ENCODE data around the gene SLC6A12.

SLC6A12 gene

DNA sequence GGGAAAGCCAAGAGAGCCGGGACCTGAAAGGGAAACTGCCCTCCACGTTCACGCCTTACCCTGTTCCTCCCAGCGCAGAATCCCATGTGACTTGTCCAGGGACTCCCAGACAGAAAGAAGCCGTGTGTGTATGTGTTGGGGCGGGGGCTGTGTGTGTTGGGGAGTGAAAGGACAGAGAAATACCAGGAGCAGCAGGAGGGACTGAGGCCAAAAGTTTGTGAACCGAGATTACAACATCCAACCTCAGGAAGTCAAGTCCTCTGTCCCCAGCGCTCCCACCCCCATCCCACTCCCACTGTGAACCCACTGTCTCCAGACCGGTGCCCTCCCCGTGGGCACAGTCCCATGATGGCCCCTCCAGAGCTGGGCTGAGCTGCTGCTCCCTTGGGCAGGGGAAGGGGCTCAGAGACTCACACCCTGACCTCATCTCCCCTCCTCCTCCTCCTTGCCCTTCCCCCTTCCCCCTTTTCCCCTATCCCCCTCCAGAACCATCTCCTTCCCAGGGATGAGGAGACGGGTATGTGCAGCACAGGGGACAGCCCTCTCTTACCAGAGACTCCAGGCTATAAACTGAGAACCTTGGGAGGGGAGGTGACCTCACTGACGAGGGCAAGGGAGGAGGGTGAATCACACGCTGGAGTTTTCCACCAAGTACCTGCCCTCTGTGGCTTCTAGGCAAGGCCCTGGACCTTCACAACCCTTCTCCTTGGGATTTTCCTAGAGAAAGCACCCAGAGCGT is at the start of gene SLC6A12:
Gene SLC6A12, minus strand, starts transcription at position 155 of the 739 bp plus-strand sequence. CDS start 4,171 bp downstream, outside the sequence.
- TF ChIP-seq POLR2A (IDR thresholded peaks at IDR 0.05; ENCODE audit: low read length) = no peak
- TF ChIP-seq GATA1 (IDR thresholded peaks at IDR 0.05; ENCODE audit: low read depth, low read length) = no peak

GRCh38 chr12:263574-263973 is 49.6 kb upstream of the SLC6A12 start:
- no peak for DNase-seq
- TF ChIP-seq POLR2A (IDR thresholded peaks at IDR 0.05; ENCODE audit: low read length) (no peak), GATA1 (IDR thresholded peaks at IDR 0.05; ENCODE audit: low read depth, low read length) (no peak)

More for the DNA sequence above, at the start of gene SLC6A12:
- no peak for DNase-seq

- no peak for DNase-seq
- TF ChIP-seq GATA1 (IDR thresholded peaks at IDR 0.05; ENCODE audit: low read depth, low read length) = no peak
- no peak for TF ChIP-seq POLR2A (IDR thresholded peaks at IDR 0.05; ENCODE audit: low read length)
Observed at GRCh38 chr12:262817-263216, 48.9 kb upstream of the SLC6A12 start, which contains the start of gene SLC6A13. TSS of gene SLC6A13 (minus strand) at chr12:262836. CDS start at chr12:260052, 2,784 bp downstream.

DNA sequence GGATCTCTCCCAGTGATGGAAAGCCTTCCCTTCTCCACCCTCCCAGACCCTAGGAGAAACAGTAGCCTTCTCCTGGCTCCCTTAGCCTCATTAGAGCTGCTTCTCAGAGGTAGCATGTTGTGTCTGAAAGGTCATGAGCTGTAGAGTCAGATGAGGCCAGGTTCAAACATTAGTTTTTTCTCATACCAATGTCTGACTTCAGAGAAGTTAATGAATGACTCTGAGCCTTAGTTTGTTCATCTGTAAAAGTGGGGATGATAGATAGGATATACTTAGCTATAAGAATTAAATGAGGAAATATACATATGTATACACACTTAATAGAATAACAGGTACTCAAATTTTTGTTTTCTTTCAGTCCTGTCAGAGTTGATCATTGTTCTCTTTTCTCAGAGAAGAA is 48.2 kb upstream of the SLC6A12 start:
- DNase-seq = no peak
- TF ChIP-seq POLR2A (IDR thresholded peaks at IDR 0.05; ENCODE audit: low read length) (no peak), GATA1 (IDR thresholded peaks at IDR 0.05; ENCODE audit: low read depth, low read length) (no peak)

- no peak for DNase-seq
- TF ChIP-seq POLR2A (IDR thresholded peaks at IDR 0.05; ENCODE audit: low read length) (no peak), GATA1 (IDR thresholded peaks at IDR 0.05; ENCODE audit: low read depth, low read length) (no peak)
Observed at GRCh38 chr12:257521-258321, 43.8 kb upstream of the SLC6A12 start.

DNA sequence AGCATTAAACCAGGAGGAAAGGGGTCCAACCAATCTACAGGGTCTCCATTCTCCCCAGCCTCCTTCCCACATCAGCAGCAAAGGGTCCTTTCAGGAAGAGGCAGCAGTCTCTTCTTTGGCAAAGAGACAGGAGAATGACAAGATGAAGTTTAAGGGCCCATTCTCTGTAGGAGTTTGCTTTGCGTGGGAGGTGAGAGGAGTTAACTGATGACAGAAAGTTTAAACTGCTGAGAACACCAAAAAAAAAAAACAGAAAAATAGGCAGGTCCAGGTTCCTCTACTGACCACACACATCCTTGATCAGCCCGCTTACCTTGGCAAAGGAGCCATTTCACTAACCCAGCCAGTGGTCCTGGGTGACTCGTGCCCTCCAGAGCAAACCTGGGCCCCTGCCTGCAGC is 43.0 kb upstream of the SLC6A12 start:
- TF ChIP-seq POLR2A (IDR thresholded peaks at IDR 0.05; ENCODE audit: low read length) (no peak), GATA1 (IDR thresholded peaks at IDR 0.05; ENCODE audit: low read depth, low read length) (no peak)
- DNase-seq = no peak

GRCh38 chr12:256225-256624 is 42.3 kb upstream of the SLC6A12 start:
- TF ChIP-seq GATA1 (IDR thresholded peaks at IDR 0.05; ENCODE audit: low read depth, low read length) = no peak
- TF ChIP-seq POLR2A (IDR thresholded peaks at IDR 0.05; ENCODE audit: low read length) = no peak
- DNase-seq = no peak

DNA sequence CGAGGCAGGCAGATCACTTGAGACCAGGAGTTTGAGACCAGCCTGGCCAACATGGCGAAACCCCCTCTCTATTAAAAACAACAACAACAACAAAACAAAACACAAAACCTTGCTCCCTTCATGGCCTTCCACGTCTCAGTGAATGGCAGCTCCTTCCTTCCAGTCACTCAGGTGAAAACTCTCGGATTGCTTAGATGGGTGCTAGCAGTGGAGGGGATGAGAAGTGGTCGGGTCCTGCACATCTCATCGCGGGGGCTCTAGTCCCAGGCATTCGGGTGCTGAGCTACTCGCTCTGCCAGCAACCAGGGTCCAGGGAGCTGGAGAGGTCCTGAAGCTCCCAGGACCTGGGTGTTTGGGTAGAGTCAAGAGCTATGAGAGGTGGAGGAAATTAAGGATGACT is 41.0 kb upstream of the SLC6A12 start:
- TF ChIP-seq GATA1 (IDR thresholded peaks at IDR 0.05; ENCODE audit: low read depth, low read length) = no peak
- no peak for TF ChIP-seq POLR2A (IDR thresholded peaks at IDR 0.05; ENCODE audit: low read length)
- DNase-seq = no peak

DNA sequence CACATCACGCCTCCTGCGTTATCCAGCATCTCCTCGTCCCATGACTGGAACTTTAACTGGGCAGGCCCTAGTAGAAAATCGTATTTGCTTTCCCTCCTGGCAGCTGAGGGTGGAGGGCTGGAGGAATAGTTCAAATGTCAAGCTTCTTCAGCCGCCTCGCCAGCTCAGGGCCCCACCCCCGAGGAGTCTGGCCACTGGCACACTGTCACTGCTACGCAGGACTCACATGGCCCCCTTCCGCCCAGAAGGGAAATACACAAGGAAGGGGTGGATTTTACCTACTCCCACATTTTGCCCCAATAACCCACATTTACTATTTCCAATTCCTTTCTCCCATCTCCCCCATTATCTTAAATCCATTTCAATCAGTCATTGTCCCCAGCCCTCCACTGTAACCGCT is 40.1 kb upstream of the SLC6A12 start:
- TF ChIP-seq GATA1 (IDR thresholded peaks at IDR 0.05; ENCODE audit: low read depth, low read length) = no peak
- TF ChIP-seq POLR2A (IDR thresholded peaks at IDR 0.05; ENCODE audit: low read length) = no peak
- DNase-seq = no peak

GRCh38 chr12:253116-253831 is 39.3 kb upstream of the SLC6A12 start:
- TF ChIP-seq POLR2A (IDR thresholded peaks at IDR 0.05; ENCODE audit: low read length) = no peak
- TF ChIP-seq GATA1 (IDR thresholded peaks at IDR 0.05; ENCODE audit: low read depth, low read length) = no peak

GRCh38 chr12:252636-253035 is 38.7 kb upstream of the SLC6A12 start:
- no peak for DNase-seq
- TF ChIP-seq GATA1 (IDR thresholded peaks at IDR 0.05; ENCODE audit: low read depth, low read length) = no peak
- no peak for TF ChIP-seq POLR2A (IDR thresholded peaks at IDR 0.05; ENCODE audit: low read length)

More at GRCh38 chr12:253116-253831, 39.3 kb upstream of the SLC6A12 start:
- no peak for DNase-seq

DNA sequence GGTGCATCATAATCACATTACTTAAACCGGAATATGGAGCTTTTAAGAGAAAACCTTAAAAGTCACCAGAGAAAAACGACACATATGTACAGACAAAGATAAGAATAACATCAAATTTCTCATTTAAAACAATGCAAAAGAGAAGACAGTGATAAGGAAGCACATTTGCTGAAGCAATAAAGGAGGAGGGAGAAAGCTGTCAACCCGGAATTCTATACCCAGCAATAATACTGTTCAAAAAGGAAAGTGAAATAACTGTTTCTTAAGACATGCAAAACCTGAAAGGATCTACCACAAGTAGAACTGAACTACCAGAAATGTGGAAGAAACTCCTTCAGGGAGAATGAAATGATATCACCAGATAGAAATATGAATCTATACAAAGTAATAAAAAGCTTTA is 33.3 kb upstream of the SLC6A12 start:
- peak in 1 of 2 experiments; percentile 14 for DNase-seq
- TF ChIP-seq GATA1 (IDR thresholded peaks at IDR 0.05; ENCODE audit: low read depth, low read length) = no peak
- TF ChIP-seq POLR2A (IDR thresholded peaks at IDR 0.05; ENCODE audit: low read length) = no peak

DNA sequence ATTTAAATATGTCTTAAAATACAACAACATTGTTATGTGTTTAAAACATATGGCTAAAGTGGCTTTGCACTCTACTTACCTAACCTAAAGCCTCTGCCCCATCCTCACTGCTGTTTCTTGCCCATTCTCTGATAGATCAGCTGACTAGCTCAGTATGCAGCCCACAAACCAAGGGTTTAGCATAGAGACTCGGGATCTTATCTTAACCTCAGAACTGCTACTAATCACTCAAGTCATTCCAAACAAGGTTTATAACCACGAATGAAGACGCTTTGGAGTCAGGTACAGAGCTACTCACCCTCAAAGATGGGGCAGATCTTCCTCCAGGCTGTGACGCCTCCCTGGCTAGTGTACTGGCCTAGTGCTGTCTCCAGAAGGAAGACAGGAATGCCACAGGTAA is 29.4 kb upstream of the SLC6A12 start:
- no peak for DNase-seq
- TF ChIP-seq POLR2A (IDR thresholded peaks at IDR 0.05; ENCODE audit: low read length) (no peak), GATA1 (IDR thresholded peaks at IDR 0.05; ENCODE audit: low read depth, low read length) (no peak)

GRCh38 chr12:242496-242895 is 28.5 kb upstream of the SLC6A12 start:
- no peak for TF ChIP-seq POLR2A (IDR thresholded peaks at IDR 0.05; ENCODE audit: low read length)
- DNase-seq = no peak
